Tibial nerve (tissue), 4 donors: ENCODE measurements around the gene HECW1. TPM values are rescaled to one million over a fixed set of nuclear protein-coding genes. Genes with fewer than 3 reads are reported as not detected.
A peak's percentile ranks its signal among the peaks of the same experiment; 100 is the strongest.
"Not testable (repeated sequence)": the region's sequence is repeated elsewhere in the genome, so short reads cannot be mapped to it uniquely, and the experiment has no call there.

Source experiments
- DNase-seq, 2 donors: peaks; one replicate each; pipeline ENCODE4 v3.0.0-alpha.2; 2019; ENCODE audit warnings: low spot score in 2 of 2
- H3K27ac ChIP-seq, 4 donors: fragments of 200-600 bp; sonication (generic) in 3 of 4; one replicate each; pipeline ENCODE4 v1.5.1; 2017 to 2019; ENCODE audit warnings: mild to moderate bottlenecking in 1 of 4
- H3K27me3 ChIP-seq, 2 donors: fragments of 200-600 bp; sonication (generic) in 1 of 2; one replicate each; pipeline versions ENCODE4 v1.5.1 to v1.6.0; 2017 to 2019
- H3K36me3 ChIP-seq, 3 donors: fragments of 200-600 bp; sonication (generic); one replicate each; pipeline ENCODE4 v1.5.1; 2018 to 2019
- H3K4me1 ChIP-seq, 4 donors: fragments of 200-600 bp; sonication (generic) in 3 of 4; one replicate each; pipeline ENCODE4 v1.5.1; 2017 to 2019
- H3K4me3 ChIP-seq, 4 donors: fragments of 200-600 bp; sonication (generic) in 3 of 4; one replicate each; pipeline ENCODE4 v1.5.1; 2017 to 2019; ENCODE audit warnings: mild to moderate bottlenecking in 1 of 4, moderate library complexity in 1 of 4
- H3K9me3 ChIP-seq, 4 donors: fragments of 200-600 bp; sonication (generic) in 3 of 4; one replicate each; pipeline ENCODE4 v1.5.1; 2017 to 2019
- CTCF ChIP-seq, 5 experiments: fragments of 200-600 bp in 3 of 5; fragments of 450-650 bp in 2 of 5; sonication (generic) in 3 of 5; IDR thresholded peaks; one replicate each; pipeline ENCODE4 v1.5.1; 2016 to 2019; ENCODE audit warnings: antibody characterized with exemption in 5 of 5, mild to moderate bottlenecking in 3 of 5, moderate library complexity in 2 of 5
- EP300 ChIP-seq, 2 donors: sonication (generic); formaldehyde crosslinking; IDR thresholded peaks; one replicate each; pipeline ENCODE4 v1.6.1; 2017; ENCODE audit warnings: antibody characterized with exemption in 2 of 2, mild to moderate bottlenecking in 1 of 2
- POLR2A ChIP-seq, 2 donors: fragments of 450-650 bp; IDR thresholded peaks; one replicate each; pipeline ENCODE4 v1.6.1; 2017; ENCODE audit warnings: antibody characterized with exemption in 2 of 2, mild to moderate bottlenecking in 2 of 2, moderate library complexity in 2 of 2
- WGBS, 2 donors: methylation state at CpG; one replicate each; pipeline ENCODE4 v1.1.5; 2018; 5-methylcytosine and 5-hydroxymethylcytosine counted together
- total RNA-seq, 4 donors: library from RNA; depleted of rRNA; stranded (reverse); fragments of >200 nt; gene quantifications; one replicate each; pipeline ENCODE4 v1.1.0, GENCODE V29; 2016

The HECW1 gene
- total RNA-seq, 4 donors from 2014 or later: 3.6 to 10.9 (median 6.5) TPM

DNA sequence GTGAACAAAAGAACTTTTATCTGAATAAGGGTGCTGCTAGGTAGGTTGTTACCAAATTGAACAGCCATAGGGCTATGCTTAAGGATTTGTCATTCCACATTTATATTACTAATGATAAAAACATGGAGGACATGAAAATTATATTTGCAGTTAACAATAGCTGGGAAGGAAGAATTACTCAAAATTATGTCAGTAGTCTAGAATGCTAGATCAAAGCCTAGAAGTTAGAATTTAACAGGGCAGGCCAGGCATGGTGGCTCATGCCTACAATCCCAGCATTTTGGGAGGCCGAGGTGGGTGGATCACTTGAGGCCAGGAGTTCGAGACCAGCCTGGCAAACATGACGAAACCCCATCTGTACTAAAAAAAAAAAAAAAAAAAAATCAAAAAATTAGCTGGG lies 479.9 kb downstream of the HECW1 start:
- H3K9me3 ChIP-seq: no peaks in the 10 kb centered on the region
- H3K36me3 ChIP-seq: peaks cover 0 to 2% (median 0%) of the 10 kb centered on the region in 3 donors
- H3K4me3 ChIP-seq: no peak overlapping the region
- no peak for DNase-seq
- peaks cover 0 to 60% (median 29%) of the 10 kb centered on the region in 4 donors for H3K4me1 ChIP-seq
- TF ChIP-seq CTCF (IDR thresholded peaks at IDR 0.05) (no peak), POLR2A (IDR thresholded peaks at IDR 0.05) (no peak), EP300 (IDR thresholded peaks at IDR 0.05) (no peak)
- H3K27me3 ChIP-seq: no peaks in the 10 kb centered on the region
- 65 to 72% methylated on average over 3 of the region's 3 CpGs for WGBS, 2 donors
- peak overlapping the region in 1 of 4 donors; percentile 34 for H3K27ac ChIP-seq

GRCh38 chr7:43593010-43593409 lies 480.6 kb downstream of the HECW1 start:
- no peaks in the 10 kb centered on the region for H3K9me3 ChIP-seq
- no peak overlapping the region for H3K4me3 ChIP-seq
- peak overlapping the region in 1 of 4 donors; percentile 34 for H3K27ac ChIP-seq
- peaks cover 0 to 57% (median 29%) of the 10 kb centered on the region in 4 donors for H3K4me1 ChIP-seq
- no peak for DNase-seq
- H3K36me3 ChIP-seq: peaks cover 0 to 8% (median 0%) of the 10 kb centered on the region in 3 donors
- 93 to 97% methylated on average over 1 of the region's 1 CpG for WGBS, 2 donors
- TF ChIP-seq CTCF (IDR thresholded peaks at IDR 0.05) (no peak), EP300 (IDR thresholded peaks at IDR 0.05) (no peak), POLR2A (IDR thresholded peaks at IDR 0.05) (no peak)
- no peaks in the 10 kb centered on the region for H3K27me3 ChIP-seq

- Histone ChIP-seq H3K4me3 (no peak overlapping the region), H3K27ac (no peak overlapping the region), H3K9me3 (no peaks in the 10 kb centered on the region), H3K36me3 (peaks cover 0 to 13% (median 0%) of the 10 kb centered on the region in 3 donors), H3K27me3 (no peaks in the 10 kb centered on the region), H3K4me1 (peaks cover 0 to 49% (median 24%) of the 10 kb centered on the region in 4 donors)
- WGBS, 2 donors: 89 to 95% methylated on average over 2 of the region's 2 CpGs
- no peak for DNase-seq
- TF ChIP-seq EP300 (IDR thresholded peaks at IDR 0.05): no peak
- no peak for TF ChIP-seq CTCF (IDR thresholded peaks at IDR 0.05)
- TF ChIP-seq POLR2A (IDR thresholded peaks at IDR 0.05): no peak
Observed at GRCh38 chr7:43594020-43594419, 481.6 kb downstream of the HECW1 start.

- not testable (repeated sequence) for DNase-seq, H3K9me3 ChIP-seq, H3K27ac ChIP-seq, H3K27me3 ChIP-seq, H3K4me3 ChIP-seq
- Histone ChIP-seq H3K4me1 (peaks cover 0 to 34% (median 13%) of the 10 kb centered on the region in 4 donors), H3K36me3 (peaks cover 0 to 19% (median 3%) of the 10 kb centered on the region in 3 donors)
- 67 to 75% methylated on average over 5 of the region's 5 CpGs for WGBS, 2 donors
Observed at GRCh38 chr7:43596426-43596825, 484.0 kb downstream of the HECW1 start.

DNA sequence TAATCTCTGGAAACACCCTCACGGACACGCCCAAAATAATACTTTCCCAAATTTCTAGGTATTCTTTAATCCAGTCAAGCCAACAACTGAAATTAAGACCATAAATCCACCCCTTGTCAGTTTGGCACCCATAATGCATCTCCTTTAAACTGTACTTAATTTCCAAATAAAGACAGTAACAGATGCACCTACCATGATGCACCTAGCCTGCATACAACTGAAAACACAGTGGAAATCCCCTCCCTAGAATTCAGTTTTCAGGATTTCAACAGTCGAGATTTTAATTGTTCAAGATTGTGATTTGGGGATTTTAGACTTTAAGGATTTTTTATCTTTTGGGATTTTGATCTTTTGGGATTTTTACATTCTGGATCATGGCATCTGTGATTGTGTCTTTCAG lies 487.6 kb downstream of the HECW1 start:
- H3K4me3 ChIP-seq: no peak overlapping the region

More for the DNA sequence above, 487.6 kb downstream of the HECW1 start:
- no peaks in the 10 kb centered on the region for H3K9me3 ChIP-seq
- H3K27ac ChIP-seq: no peak overlapping the region
- DNase-seq: no peak
- H3K36me3 ChIP-seq: peaks cover 0 to 19% (median 3%) of the 10 kb centered on the region in 3 donors
- H3K4me1 ChIP-seq: peaks cover 0 to 22% (median 7%) of the 10 kb centered on the region in 4 donors
- TF ChIP-seq POLR2A (IDR thresholded peaks at IDR 0.05) (no peak), EP300 (IDR thresholded peaks at IDR 0.05) (no peak), CTCF (IDR thresholded peaks at IDR 0.05) (no peak)
- WGBS, 2 donors: 92 to 94% methylated on average over 3 of the region's 3 CpGs
- no peaks in the 10 kb centered on the region for H3K27me3 ChIP-seq
